Hepatocyte (in vitro differentiated cells): ENCODE results near the gene CCDC154.

ENCODE experiments used
- EZH2 ChIP-seq: fragments of 200-600 bp; sonication (generic); IDR thresholded peaks from 2 replicates; pipeline ENCODE4 v1.6.1; 2016; ENCODE audit warnings: antibody characterized with exemption, mild to moderate bottlenecking, borderline replicate concordance
- EZH2phosphoT487 ChIP-seq: fragments of 200-600 bp; sonication (generic); IDR thresholded peaks from one replicate; pipeline ENCODE4 v1.6.1; 2018; ENCODE audit warnings: antibody characterized with exemption, mild to moderate bottlenecking, low read depth, moderate library complexity; ENCODE audit not compliant: unreplicated experiment, severe bottlenecking
- TF ChIP-seq, protein P1 (sequence below): fragments of 200-600 bp; sonication (generic); IDR thresholded peaks from 2 replicates; pipeline ENCODE4 v1.5.1; 2016; ENCODE audit warnings: antibody characterized with exemption, mild to moderate bottlenecking; ENCODE audit not compliant: poor library complexity

DNA sequence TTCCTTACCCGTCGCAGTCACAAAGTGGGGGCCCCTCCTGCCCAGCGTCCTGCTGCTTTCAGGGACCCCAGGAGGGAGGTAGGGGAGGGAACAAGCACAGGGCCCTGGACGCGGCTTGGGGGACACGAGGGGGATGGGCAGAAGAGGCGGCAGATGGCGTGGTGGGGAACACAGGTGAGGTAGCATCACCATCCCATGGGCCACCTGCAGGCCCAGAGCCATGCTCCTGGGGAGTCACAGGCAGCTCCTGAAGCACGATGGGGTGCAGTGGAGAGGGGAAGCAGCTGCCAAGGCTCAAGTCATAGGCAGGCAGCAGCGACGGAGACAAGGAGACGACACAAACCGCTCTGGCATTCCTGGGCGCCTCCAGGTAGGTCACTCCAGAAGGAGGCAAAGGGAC is 40.6 kb downstream of the CCDC154 start:
- TF ChIP-seq EZH2, result no peak
- TF ChIP-seq, protein P1, sequence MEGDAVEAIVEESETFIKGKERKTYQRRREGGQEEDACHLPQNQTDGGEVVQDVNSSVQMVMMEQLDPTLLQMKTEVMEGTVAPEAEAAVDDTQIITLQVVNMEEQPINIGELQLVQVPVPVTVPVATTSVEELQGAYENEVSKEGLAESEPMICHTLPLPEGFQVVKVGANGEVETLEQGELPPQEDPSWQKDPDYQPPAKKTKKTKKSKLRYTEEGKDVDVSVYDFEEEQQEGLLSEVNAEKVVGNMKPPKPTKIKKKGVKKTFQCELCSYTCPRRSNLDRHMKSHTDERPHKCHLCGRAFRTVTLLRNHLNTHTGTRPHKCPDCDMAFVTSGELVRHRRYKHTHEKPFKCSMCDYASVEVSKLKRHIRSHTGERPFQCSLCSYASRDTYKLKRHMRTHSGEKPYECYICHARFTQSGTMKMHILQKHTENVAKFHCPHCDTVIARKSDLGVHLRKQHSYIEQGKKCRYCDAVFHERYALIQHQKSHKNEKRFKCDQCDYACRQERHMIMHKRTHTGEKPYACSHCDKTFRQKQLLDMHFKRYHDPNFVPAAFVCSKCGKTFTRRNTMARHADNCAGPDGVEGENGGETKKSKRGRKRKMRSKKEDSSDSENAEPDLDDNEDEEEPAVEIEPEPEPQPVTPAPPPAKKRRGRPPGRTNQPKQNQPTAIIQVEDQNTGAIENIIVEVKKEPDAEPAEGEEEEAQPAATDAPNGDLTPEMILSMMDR, result no peak
- TF ChIP-seq EZH2phosphoT487, result no peak
